CD4-positive, alpha-beta T cell treated with Interleukin-10 for 1 hour (primary cell): ENCODE measurements around the gene CSNK2A3.

Source experiments
- DNase-seq: peaks from one replicate; pipeline ENCODE4 v3.0.0-alpha.2; 2020

The CSNK2A3 gene

DNA sequence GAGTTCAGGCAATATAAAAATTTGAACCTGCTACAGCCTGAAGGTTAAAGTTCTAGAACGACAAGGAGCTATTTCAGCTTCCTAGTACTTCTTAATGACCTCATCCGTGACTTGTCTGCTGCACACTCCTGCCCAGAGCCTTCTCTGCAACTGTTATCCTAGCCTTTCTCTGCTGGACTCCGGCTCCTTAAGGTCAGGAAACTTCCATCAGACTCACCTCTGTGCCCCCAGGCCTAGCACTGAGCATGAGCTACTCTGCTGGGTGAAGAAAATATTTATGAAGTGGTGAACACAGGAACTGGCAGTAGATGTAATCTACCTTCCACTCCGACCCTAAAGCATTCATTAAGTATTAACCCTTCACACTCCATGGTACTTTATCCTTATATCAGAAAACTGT, 18.4 kb downstream of the CSNK2A3 start:
- DNase-seq = no peak

DNA sequence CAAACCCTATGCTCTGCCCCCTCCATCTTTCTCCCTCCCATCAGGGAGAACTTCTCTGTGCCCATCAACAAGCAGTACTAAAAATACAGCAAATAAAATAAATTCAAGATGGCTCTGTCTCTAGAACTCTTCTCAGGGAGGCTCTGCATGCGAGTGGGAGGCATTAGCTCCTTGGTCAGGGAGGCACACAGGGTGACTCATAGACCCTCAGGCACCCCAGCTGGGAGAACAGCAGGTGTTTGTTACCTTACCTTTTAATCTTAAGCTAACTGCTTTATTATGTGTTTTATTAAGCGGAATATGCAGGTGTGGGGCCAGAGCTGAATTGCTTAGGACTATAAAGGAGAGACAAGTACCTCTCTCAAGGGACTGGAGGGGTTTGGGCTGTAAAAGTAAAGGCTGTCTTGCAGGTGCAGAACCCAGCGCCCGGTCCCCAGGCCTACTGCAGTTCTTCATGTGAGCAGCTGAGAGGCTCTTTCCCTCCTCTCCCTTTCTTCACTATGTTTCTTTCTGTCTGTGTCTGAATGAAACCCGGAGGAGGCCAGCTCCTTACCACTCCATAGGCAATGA, 20.8 kb downstream of the CSNK2A3 start:
- DNase-seq = no peak

DNA sequence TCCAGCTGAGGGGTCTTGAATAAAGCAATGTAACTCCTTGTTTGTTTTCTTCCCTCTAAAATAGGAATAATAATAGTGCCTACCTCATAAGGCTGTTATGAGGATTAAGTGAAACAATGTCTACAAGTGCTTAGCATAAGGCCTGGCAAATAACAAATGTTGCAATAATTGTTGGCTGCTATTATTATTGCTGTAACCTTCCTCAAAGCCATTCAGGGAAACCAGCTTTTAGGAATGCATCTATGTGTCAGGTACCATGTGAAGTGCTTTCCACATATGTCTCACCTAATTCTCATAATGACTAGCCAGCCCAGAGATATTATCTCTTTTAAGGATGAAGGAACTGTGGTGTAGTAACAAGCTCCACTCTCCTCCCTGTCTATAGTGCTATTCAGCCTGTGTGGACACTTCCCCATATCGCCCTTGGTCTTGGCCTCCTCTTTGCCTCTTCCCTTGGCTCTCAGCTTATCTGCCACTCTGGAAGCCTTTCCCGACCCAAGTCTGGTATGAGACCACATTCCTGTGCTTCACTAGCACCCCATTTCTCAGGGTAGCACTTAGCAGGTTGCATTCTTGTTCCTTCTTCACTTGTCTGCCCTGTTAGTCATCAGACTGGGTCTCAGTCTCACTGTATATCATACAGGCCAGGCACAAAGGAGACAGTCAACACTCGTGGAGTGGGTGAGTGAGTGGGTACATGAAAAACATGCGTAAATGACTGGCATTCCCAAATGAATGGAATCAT, 23.8 kb downstream of the CSNK2A3 start:
- DNase-seq = no peak

DNA sequence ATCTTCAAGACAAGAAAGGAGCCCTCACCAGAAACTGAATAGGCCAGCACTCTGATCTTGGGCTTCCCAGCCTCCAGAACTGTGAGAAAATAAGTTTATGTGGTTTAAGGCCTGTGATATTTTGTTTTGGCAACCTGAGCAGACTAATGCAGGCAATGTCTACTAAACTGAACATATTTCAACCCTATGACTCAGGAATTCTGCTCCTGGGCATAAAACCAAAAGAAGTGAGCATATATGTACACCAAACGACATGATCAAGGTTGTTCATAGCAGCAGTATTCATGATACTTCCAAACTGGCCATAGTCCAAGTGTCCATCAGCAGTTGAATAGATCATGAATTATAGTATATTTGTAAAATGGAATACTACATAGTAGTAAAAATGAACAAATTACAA, 29.0 kb downstream of the CSNK2A3 start:
- no peak for DNase-seq

DNA sequence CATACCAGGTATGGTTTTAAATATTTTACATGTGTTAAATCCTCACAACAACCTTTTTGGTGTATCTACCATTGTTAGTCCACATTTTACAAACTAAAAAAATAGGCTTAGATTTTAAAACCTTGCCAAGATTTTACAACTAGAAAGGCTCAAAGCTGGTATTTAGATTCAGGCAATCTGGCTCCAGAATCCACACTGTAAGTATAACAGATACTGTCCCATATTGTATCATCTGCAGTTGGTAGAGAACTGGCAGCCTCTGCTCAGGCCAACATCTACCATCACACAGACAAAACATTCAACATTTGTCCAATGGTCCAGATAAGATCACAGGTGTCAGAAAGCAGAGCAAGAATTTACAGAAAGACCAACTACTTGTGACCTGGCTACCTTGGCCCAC, 30.9 kb downstream of the CSNK2A3 start:
- no peak for DNase-seq

DNA sequence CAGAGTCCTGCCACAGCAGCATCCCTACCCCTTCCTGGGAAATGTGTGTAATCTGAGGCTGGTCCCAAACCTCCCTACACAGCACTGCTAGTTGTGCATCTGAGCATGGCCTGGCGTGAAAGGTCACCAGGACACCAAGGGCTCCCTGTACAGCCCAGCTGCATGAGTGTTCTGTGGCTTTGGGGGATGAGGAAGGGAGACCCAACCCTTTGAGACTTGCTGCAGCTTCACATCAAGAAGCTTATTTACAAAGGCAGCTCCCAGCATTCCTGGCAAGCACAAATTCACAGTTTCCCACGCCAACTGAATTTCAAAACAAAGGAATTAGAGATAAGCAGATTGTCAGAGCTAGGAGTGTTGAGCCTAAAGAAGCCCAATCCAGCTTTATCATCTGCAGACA, 32.2 kb downstream of the CSNK2A3 start:
- no peak for DNase-seq

DNA sequence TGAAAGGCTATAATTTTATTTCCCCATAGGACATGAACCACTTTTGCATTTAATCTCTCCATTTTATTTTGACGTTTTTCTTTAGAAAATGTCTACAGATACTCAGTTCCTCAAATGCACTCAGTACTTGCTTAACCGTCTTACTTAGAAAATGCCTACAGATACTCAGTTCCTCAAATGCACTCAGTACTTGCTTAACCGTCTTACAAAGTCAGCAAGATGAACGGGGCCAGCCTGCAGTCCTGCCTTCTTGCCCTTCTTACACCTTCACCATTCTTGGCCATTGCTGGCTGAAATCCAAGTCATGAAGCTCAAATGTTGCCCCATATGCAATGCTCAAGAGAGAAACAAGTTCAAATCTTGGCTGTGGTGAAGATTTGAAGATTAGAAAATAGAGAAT, 34.1 kb downstream of the CSNK2A3 start:
- no peak for DNase-seq

DNA sequence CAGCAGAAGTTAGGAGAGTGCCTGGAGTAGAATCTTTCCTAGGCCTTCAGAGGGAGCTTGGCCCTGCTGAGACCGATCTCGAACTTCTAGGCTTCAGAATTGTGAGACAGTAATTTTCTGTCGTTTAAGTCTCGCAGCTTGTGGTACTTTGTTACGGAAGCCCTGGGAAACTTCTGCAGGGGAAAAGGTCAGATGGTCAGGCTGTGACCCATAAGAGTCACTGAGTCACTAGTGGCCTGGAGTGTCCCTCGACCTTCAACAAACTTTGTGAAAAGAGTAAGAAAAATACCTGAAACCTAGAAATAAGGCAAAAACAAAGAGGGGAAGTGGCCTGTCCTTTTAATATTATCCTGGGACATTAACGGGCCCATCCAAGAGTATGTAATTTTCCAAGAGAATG, 34.6 kb downstream of the CSNK2A3 start:
- DNase-seq = no peak

DNA sequence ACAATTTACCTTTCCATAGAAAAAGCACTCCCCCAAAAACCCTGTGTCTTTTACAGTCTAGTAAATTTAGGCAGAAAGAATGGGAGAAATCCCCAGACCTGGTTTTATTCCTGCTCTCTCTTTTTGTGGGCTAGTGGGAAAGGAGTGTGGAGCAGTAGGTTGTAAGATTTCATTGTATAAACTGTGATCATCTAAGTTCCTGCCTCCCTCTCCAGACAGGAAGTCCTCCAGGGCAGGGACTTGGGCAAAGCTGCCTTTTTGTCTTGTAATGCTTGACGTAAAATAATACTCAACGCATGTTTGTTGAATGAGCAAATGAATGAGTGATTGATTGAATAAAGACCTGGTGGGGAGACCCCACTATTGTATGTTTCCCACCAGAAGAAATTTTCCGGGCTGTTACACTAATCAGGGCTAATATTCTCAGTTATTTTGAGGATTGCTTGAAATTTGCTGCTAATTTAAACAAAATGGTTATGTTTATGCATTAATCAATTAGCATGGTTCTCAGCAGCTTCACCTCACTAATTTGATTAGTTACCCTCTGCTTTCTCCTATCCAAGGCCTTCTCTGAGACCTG, 36.3 kb downstream of the CSNK2A3 start:
- no peak for DNase-seq

DNA sequence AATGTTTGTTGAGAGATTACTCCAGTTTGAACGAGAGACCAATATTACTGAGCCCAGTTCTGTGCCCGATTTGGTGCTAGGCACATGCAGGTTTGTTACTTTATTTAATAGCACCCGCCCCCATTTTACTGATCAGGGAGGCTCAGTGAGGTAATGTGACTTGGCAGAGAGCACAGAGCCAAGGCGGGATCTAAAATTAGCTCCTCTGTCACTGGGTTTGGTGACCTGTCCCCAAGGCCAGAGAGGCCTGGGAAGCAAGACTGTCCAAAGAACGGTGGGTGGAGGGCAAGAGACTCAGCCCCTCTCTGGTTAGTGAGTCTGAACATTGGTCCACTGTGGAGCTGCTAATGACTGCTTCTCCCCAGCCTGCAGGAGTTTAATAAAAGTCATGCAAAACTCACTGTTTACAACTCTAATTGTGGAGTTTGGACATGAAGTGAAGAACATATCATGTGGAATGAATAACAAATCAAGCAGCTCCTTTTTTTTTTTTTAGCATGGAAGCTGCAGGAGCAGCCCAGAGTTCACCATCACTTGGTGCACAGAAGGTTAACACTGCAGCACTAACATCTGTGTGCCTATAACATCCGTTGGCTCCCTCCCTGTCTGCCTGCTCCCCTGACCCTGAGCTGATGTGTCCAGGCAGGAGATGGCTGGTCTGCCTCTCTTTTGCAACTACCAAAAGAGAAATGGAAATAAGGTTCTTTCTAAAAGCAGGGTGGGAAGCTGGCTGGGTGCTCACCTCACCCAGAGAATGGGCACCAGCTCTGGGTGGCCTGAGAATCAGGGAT, 39.0 kb downstream of the CSNK2A3 start:
- DNase-seq = no peak

DNA sequence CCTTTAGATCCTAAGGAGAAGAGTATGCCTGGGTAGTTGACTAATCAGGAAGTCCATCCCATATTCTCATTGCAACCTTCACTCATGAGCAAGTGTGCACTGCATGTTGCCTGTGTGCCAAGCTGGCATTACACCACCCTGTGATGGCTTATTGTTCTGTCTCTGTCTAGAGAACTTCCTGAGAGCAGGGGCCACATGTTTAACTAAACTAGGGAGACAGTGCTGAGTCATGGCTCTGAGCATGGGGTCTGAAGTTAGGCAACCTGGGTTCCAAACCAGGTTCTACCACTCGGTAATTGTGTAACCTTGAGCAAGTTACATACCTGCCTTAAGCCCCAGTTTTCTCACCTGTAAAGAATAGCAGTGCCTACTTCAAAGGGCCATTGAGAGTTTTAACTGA, 39.6 kb downstream of the CSNK2A3 start:
- DNase-seq = no peak

DNA sequence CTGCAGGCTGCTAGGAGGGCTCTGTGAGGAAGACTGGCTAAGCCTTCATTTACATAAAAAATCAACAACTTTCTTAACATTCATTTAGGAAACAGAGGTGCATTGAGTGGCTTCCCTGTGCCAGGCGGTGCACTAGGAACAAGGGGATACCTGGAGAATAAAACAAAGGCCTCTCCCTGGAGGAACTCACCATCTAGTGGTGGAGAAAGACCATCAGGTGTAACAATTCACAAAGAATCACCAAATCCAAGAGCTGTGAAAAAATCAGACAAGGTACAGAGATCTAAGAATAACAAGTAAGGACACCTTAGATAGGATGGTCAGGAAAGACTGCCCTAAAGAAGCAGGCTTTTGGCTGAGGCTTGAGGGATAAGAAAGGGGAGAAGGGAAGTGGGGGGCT, 40.3 kb downstream of the CSNK2A3 start:
- no peak for DNase-seq

DNA sequence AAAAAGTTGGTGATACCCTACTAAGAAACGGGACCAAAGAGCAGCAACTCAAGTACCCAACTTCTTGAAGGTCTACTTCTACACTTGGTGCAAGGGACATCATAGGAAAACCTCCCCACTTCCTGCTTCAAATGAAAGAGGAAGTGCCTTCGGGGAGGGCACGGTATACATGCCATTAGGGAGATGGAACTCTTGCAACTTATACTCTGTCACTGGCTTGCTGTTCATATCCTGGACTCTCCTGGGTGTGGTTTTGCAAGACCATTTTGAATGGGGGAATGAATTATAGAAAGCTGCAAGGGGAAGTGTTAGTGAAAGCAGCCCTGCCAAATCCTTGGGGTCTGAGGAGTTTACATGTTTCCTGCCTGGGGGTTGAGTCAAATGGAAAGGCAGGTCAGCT, 41.9 kb downstream of the CSNK2A3 start:
- DNase-seq = no peak

DNA sequence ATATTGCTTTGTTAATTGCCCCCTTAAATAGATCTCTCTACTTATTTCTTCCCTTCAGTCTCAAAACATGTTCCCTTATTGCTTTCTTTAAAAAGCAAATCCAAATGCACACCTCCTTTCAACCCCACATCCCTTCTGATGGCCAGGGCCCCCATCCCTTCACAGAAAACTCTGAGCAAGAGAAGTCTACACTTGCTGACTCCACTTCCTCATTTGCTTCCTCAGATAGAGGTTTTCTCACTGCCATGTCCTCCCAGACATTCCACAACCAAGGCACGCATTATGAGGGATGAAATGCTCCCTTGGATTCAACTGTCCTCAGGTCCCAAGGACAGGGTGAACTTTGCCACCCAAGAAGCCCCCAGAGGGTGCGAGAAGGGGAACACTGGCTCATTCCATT, 43.1 kb downstream of the CSNK2A3 start:
- no peak for DNase-seq

DNA sequence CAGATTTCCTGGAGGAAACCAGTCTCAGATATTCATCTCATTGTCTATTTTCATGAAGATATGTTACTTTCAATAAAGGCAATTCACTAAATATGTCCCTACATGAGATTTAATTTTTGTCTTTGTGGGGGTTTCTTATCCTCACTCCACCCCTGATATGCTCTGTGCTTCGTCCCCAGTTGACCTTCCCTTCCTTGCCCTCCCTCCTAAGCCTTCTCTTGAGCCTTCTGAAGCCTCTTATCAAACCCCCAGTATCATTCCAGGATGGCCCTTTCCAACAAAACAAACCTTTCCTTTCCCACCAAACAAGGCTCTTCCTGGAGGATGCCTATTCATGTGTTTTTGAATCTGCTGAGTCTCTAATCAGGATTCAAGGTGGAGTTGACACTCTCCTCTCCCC, 44.8 kb downstream of the CSNK2A3 start:
- no peak for DNase-seq

DNA sequence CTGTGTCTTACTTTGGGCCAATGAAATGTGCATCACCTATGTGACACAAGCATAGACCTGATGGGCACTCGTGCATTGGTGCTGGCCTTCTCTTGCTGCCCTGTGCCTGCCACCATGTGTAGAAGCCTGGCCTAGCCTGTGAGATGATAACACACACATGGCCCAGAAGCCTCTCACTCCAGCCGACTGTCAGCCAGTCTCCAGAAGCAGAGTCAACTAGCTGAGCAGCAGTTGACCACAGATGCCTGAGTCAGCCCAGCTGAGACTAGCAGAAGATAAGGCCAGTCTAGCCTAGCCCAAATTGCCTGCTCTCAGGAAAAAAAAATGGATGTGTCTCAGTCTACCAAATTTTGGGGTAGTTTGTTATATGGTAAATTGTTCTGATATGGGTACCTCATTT, 46.2 kb downstream of the CSNK2A3 start:
- DNase-seq = no peak

DNA sequence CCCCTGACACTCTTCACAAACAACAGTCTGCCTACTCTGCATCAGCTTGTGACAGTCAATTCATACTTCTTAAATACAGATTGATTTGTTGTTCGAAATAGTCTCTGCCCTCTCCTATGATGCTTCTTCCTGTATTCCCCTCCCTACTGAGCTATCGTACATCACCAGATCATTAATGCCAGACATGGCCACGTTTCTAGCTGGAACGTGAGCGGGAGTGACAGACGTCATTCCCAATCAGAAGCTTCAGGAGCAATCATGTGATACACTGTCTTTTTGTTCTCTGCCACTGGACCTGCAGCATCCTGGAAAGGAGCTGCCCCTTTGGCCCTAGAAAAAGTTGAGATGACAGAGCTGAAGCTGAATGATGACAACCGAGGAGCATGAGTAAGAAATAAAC, 48.5 kb downstream of the CSNK2A3 start:
- DNase-seq = no peak

DNA sequence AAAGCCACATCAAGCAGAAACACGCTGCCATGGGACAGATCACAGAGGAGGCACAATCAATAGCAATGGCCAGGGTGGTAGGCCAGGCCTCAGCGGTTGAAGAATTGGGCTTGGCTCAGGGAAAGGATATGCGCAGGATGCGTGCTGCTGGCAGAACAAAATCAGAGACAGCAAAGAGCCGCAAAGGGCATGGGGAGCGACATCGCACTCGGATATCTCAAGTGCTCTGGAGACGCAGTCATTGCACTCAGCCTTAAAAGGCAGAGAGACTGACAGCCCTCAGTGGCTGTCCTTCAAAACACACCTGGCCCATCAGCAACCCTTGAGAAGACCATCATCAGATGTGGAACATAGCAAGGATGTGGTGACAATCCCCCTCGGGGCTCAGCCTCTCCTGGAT, 50.5 kb downstream of the CSNK2A3 start:
- no peak for DNase-seq
